GM12801 (cell line): Measurements from ENCODE around the gene KCNC1.

ENCODE experiments used
- TF ChIP-seq, protein P1 (sequence below): IDR thresholded peaks from one replicate; pipeline ENCODE4 v1.5.1; 2011; ENCODE audit warnings: control low read depth; ENCODE audit not compliant: insufficient read length; ENCODE audit errors: extremely low read depth

KCNC1 gene

DNA sequence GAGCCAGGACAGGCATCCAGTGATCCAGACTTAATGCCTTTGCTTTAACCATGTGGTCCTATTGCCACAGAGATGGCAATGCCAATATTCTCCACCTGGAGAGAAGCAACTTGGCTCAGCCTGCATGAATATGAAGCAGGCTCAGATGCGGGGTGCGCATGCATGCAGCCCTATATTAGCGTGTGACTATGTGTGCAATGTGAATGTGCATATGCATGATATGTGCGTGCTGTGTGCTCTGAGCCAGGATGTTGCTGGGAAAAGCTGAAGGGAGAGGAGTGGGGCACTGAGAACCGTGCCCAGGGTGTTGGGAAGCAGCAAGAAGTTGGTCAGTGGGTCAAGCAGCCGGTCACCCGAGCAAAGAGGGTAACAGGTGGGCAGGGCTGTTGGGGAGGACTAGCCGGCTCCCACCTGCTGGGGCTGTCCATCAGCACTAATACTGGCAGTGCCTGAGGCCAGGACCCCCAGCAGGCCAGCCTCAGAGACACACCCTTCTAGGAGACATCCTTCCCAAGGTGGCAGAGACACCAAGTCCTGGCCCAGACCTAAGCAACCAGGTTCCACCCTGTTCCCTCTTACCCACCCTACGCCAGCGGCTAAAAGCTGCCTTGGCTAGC lies 40.0 kb upstream of the KCNC1 start:
- TF ChIP-seq, protein P1, sequence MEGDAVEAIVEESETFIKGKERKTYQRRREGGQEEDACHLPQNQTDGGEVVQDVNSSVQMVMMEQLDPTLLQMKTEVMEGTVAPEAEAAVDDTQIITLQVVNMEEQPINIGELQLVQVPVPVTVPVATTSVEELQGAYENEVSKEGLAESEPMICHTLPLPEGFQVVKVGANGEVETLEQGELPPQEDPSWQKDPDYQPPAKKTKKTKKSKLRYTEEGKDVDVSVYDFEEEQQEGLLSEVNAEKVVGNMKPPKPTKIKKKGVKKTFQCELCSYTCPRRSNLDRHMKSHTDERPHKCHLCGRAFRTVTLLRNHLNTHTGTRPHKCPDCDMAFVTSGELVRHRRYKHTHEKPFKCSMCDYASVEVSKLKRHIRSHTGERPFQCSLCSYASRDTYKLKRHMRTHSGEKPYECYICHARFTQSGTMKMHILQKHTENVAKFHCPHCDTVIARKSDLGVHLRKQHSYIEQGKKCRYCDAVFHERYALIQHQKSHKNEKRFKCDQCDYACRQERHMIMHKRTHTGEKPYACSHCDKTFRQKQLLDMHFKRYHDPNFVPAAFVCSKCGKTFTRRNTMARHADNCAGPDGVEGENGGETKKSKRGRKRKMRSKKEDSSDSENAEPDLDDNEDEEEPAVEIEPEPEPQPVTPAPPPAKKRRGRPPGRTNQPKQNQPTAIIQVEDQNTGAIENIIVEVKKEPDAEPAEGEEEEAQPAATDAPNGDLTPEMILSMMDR: no peak

- TF ChIP-seq, protein P1: no peak
Observed at GRCh38 chr11:17695454-17696441, 38.8 kb upstream of the KCNC1 start.

- TF ChIP-seq, protein P1: no peak
Observed at GRCh38 chr11:17696741-17697140, 37.8 kb upstream of the KCNC1 start.

- TF ChIP-seq, protein P1: no peak
Observed at GRCh38 chr11:17697175-17697949, 37.2 kb upstream of the KCNC1 start.

- TF ChIP-seq, protein P1: no peak
Observed at GRCh38 chr11:17699147-17700114, 35.1 kb upstream of the KCNC1 start.

DNA sequence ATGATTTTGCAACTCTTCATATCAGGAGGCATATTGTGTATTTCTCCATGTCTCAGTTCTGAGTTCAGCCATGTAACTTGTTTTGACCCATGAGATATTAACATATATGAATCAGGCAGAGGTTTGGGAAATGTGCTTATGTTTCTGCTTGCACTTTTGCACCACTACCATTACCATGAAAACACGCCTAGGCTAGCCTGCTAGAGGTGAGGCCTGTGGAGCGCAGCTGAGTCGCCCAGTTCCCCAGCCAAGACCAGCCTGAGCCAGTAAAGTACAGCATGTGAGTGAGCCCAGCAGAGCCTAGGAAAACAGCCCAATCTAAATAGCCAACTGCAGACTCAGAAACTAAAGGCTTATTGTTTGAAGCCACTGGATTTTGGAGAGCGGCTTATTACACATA lies 33.6 kb upstream of the KCNC1 start:
- TF ChIP-seq, protein P1: no peak
